Measurements from ENCODE around the gene CUBN. TPM values are rescaled to one million over a fixed set of nuclear protein-coding genes. Genes with fewer than 3 reads are reported as not detected.
A peak's percentile ranks its signal among the peaks of the same experiment; 100 is the strongest.

The CUBN gene
- total RNA-seq, 1 experiment from 2014 or later, result 1.3 TPM

- intact Hi-C loops (cut with micrococcal nuclease; ENCODE audit: unreplicated experiment), result no loop called here
- Histone ChIP-seq H3K27ac (ENCODE audit: low read length) (no peak overlapping the region), H3K9me3 (ENCODE audit: control insufficient read depth, insufficient read depth, low read depth, low read length) (no peaks in the 10 kb centered on the region), H3K4me1 (ENCODE audit: control insufficient read depth, insufficient read depth, low read length) (peaks cover 12% of the 10 kb centered on the region), H3K27me3 (ENCODE audit: control insufficient read depth, insufficient read depth, low read length) (no peaks in the 10 kb centered on the region), H3K4me3 (ENCODE audit: low read depth in 2 of 2, low read length in 2 of 2) (no peak overlapping the region), H3K36me3 (ENCODE audit: control insufficient read depth, insufficient read depth, low read length) (no peaks in the 10 kb centered on the region)
- POLR2A ChIA-PET, result no interaction called here
- in situ Hi-C loops (cut with HindIII; ENCODE audit: low pct_unique_long_range_greater_than_20kb, low sequenced_read_pairs), result no loop called here
- BruUV-seq (replicated peaks), result no TSS peak
- DNase-seq (ENCODE audit: low read depth, low spot score) (no peak), ATAC-seq (no peak)
- CTCF ChIA-PET, result no interaction called here
- TF ChIP-seq TCF7L2 (IDR thresholded peaks at IDR 0.05; ENCODE audit: low read depth, low read length), result no peak
- TF ChIP-seq, protein P1, sequence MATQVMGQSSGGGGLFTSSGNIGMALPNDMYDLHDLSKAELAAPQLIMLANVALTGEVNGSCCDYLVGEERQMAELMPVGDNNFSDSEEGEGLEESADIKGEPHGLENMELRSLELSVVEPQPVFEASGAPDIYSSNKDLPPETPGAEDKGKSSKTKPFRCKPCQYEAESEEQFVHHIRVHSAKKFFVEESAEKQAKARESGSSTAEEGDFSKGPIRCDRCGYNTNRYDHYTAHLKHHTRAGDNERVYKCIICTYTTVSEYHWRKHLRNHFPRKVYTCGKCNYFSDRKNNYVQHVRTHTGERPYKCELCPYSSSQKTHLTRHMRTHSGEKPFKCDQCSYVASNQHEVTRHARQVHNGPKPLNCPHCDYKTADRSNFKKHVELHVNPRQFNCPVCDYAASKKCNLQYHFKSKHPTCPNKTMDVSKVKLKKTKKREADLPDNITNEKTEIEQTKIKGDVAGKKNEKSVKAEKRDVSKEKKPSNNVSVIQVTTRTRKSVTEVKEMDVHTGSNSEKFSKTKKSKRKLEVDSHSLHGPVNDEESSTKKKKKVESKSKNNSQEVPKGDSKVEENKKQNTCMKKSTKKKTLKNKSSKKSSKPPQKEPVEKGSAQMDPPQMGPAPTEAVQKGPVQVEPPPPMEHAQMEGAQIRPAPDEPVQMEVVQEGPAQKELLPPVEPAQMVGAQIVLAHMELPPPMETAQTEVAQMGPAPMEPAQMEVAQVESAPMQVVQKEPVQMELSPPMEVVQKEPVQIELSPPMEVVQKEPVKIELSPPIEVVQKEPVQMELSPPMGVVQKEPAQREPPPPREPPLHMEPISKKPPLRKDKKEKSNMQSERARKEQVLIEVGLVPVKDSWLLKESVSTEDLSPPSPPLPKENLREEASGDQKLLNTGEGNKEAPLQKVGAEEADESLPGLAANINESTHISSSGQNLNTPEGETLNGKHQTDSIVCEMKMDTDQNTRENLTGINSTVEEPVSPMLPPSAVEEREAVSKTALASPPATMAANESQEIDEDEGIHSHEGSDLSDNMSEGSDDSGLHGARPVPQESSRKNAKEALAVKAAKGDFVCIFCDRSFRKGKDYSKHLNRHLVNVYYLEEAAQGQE (IDR thresholded peaks at IDR 0.05; ENCODE audit: insufficient read depth in 1 of 2, low read depth in 2 of 2, low read length in 1 of 2), result no peak
- TF ChIP-seq, protein P2, sequence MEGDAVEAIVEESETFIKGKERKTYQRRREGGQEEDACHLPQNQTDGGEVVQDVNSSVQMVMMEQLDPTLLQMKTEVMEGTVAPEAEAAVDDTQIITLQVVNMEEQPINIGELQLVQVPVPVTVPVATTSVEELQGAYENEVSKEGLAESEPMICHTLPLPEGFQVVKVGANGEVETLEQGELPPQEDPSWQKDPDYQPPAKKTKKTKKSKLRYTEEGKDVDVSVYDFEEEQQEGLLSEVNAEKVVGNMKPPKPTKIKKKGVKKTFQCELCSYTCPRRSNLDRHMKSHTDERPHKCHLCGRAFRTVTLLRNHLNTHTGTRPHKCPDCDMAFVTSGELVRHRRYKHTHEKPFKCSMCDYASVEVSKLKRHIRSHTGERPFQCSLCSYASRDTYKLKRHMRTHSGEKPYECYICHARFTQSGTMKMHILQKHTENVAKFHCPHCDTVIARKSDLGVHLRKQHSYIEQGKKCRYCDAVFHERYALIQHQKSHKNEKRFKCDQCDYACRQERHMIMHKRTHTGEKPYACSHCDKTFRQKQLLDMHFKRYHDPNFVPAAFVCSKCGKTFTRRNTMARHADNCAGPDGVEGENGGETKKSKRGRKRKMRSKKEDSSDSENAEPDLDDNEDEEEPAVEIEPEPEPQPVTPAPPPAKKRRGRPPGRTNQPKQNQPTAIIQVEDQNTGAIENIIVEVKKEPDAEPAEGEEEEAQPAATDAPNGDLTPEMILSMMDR (IDR thresholded peaks at IDR 0.05), result no peak
- TF ChIP-seq POLR2AphosphoS5 (IDR thresholded peaks at IDR 0.05; ENCODE audit: low read depth, low read length), result no peak
- no peak for TF ChIP-seq SIN3A (IDR thresholded peaks at IDR 0.05; ENCODE audit: borderline replicate concordance, insufficient read depth, low read depth, low read length)
Observed at GRCh38 chr10:16870331-16870730, 259.3 kb downstream of the CUBN start.

DNA sequence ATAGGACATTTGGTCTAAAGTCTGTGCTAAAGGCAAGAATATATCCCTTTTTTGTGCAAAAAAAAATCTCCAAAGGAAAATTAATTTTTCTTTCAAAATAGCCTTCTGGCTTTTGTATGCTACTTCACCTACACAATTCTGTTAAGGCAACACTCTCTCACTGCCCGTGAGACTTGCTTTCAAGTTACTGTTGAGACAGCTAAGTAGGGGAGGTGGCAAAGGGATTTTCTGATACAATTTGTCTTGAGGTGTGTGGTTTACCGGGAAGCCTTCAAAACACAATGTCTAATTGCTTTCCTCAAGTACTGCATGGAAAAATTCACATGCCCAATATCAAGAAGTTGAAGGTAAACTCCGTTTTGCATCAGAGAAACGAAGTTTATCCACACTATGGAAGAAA is 261.6 kb downstream of the CUBN start:
- no peak for ATAC-seq
- DNase-seq (ENCODE audit: low read depth, low spot score), result no peak
- Histone ChIP-seq H3K27ac (ENCODE audit: low read length) (peak overlapping the region; percentile 48; the same call in 1 of the 2 replicates), H3K4me3 (ENCODE audit: low read depth in 2 of 2, low read length in 2 of 2) (no peak overlapping the region), H3K36me3 (ENCODE audit: control insufficient read depth, insufficient read depth, low read length) (no peaks in the 10 kb centered on the region), H3K9me3 (ENCODE audit: control insufficient read depth, insufficient read depth, low read depth, low read length) (no peaks in the 10 kb centered on the region), H3K4me1 (ENCODE audit: control insufficient read depth, insufficient read depth, low read length) (peaks cover 12% of the 10 kb centered on the region), H3K27me3 (ENCODE audit: control insufficient read depth, insufficient read depth, low read length) (no peaks in the 10 kb centered on the region)
- intact Hi-C loops (cut with micrococcal nuclease; ENCODE audit: unreplicated experiment), result no loop called here
- ChIA-PET POLR2A (interaction anchor here (0.6 to 0.7 kb wide), 2 partner anchors 63 to 1644 kb away, joined by 4 to 5 read pairs; no protein-coding TSS in a partner anchor), CTCF (no interaction called here)
- TF ChIP-seq SIN3A (IDR thresholded peaks at IDR 0.05; ENCODE audit: borderline replicate concordance, insufficient read depth, low read depth, low read length) (no peak), TCF7L2 (IDR thresholded peaks at IDR 0.05; ENCODE audit: low read depth, low read length) (no peak), POLR2AphosphoS5 (IDR thresholded peaks at IDR 0.05; ENCODE audit: low read depth, low read length) (no peak)
- TF ChIP-seq, protein P1 (IDR thresholded peaks at IDR 0.05; ENCODE audit: insufficient read depth in 1 of 2, low read depth in 2 of 2, low read length in 1 of 2), result no peak
- TF ChIP-seq, protein P2 (IDR thresholded peaks at IDR 0.05), result no peak
- no TSS peak for BruUV-seq (replicated peaks)
- in situ Hi-C loops (cut with HindIII; ENCODE audit: low pct_unique_long_range_greater_than_20kb, low sequenced_read_pairs), result no loop called here

Data from Panc1 (cell line).